ENCODE measurements around the gene LRRC55. TPM values are rescaled to one million over a fixed set of nuclear protein-coding genes. Genes with fewer than 3 reads are reported as not detected.

Gene LRRC55
- total and polyA plus RNA-seq, 2 donors (not counting 3 experiments of a cell fraction or from before 2014, with no cell fraction given) = not detected

DNA sequence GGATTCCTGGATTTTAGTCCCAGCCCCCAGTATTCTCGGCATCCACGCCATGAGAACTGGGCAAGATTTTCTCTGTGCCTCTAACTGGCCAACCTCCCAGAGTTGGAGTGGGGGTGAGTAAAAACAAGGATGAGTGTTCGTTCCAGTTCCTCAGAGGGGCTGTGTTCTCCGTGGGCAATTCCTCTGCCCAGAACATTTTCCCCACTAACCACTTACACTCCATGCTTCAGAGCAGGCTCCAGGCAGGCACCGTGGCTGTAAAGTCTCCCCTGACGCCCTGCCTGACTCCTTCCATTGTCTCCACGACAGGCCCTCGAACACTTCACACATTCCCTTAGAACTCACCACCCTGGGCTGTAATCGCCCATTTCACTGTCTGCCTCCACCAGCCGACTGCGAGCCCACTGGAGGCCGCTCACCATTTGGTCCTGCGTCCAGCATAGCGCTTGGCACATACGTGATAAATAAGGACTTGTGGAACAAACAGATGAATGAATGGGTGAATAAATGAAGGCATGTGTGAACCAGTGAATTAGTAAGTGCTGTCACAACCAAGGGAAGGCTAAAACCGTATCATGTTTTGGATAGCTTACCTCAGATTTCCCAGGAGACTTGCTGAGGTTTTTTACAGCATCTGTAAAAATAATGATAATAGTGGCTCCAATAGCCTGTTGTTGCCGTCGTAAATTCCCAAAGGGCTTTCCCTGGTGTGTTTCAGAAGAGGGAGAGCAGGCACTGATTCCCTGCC, 49.2 kb downstream of the LRRC55 start:
- TF ChIP-seq POLR2A (IDR thresholded peaks at IDR 0.05; ENCODE audit: low read depth, low read length) = no peak
- TF ChIP-seq POLR2AphosphoS5 (IDR thresholded peaks at IDR 0.05; ENCODE audit: insufficient read depth, low read depth, low read length) = no peak
- no peak for TF ChIP-seq FOS (IDR thresholded peaks at IDR 0.05; ENCODE audit: borderline replicate concordance, insufficient read depth, low read length)
- TF ChIP-seq EZH2 (IDR thresholded peaks at IDR 0.05; ENCODE audit: borderline replicate concordance, low read depth, low read length, severe bottlenecking) = no peak
- no peak for TF ChIP-seq JUN (IDR thresholded peaks at IDR 0.05; ENCODE audit: borderline replicate concordance, insufficient read depth, insufficient read length, low read depth)
- TF ChIP-seq, protein P1, sequence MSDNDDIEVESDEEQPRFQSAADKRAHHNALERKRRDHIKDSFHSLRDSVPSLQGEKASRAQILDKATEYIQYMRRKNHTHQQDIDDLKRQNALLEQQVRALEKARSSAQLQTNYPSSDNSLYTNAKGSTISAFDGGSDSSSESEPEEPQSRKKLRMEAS (IDR thresholded peaks at IDR 0.05; ENCODE audit: insufficient read depth, insufficient read length) = no peak
- no peak for TF ChIP-seq GATA2 (IDR thresholded peaks at IDR 0.05; ENCODE audit: insufficient read depth, insufficient read length, low read depth, low read length)
- TF ChIP-seq, protein P2, sequence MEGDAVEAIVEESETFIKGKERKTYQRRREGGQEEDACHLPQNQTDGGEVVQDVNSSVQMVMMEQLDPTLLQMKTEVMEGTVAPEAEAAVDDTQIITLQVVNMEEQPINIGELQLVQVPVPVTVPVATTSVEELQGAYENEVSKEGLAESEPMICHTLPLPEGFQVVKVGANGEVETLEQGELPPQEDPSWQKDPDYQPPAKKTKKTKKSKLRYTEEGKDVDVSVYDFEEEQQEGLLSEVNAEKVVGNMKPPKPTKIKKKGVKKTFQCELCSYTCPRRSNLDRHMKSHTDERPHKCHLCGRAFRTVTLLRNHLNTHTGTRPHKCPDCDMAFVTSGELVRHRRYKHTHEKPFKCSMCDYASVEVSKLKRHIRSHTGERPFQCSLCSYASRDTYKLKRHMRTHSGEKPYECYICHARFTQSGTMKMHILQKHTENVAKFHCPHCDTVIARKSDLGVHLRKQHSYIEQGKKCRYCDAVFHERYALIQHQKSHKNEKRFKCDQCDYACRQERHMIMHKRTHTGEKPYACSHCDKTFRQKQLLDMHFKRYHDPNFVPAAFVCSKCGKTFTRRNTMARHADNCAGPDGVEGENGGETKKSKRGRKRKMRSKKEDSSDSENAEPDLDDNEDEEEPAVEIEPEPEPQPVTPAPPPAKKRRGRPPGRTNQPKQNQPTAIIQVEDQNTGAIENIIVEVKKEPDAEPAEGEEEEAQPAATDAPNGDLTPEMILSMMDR (IDR thresholded peaks at IDR 0.05; ENCODE audit: extremely low read depth in 1 of 2, insufficient read depth in 1 of 2, low read depth in 1 of 2, low read length in 2 of 2) = no peak
- no peak for TF ChIP-seq MYC (IDR thresholded peaks at IDR 0.05; ENCODE audit: low read depth, low read length)
- Histone ChIP-seq H3K4me2 (ENCODE audit: insufficient read depth, low read length) (no peak overlapping the region), H3K4me1 (ENCODE audit: control insufficient read depth, extremely low read depth, insufficient read depth, low read length) (no peaks in the 10 kb centered on the region), H3K9ac (replicated peaks; ENCODE audit: extremely low read depth, insufficient read depth, low read length) (no peak overlapping the region), H3K27me3 (ENCODE audit: control insufficient read depth in 2 of 2, insufficient read depth in 2 of 2, low read length in 2 of 2) (peaks cover 41 to 42% of the 10 kb centered on the region in 2 experiments), H3K36me3 (ENCODE audit: control insufficient read depth in 2 of 2, extremely low read depth in 1 of 2, insufficient read depth in 2 of 2, low read length in 2 of 2) (no peaks in the 10 kb centered on the region), H3K9me1 (replicated peaks; ENCODE audit: control insufficient read depth, extremely low read depth, insufficient read depth, low read length) (no peaks in the 10 kb centered on the region), H3K4me3 (replicated peaks in 1 of 3; ENCODE audit: insufficient read depth in 1 of 3, low read depth in 1 of 3, low read length in 3 of 3) (no peak overlapping the region), H3K79me2 (ENCODE audit: control insufficient read depth, insufficient read depth, low read length) (no peaks in the 10 kb centered on the region), H4K20me1 (replicated peaks; ENCODE audit: control insufficient read depth, extremely low read depth, insufficient read depth, low read length) (no peaks in the 10 kb centered on the region), H2AFZ (ENCODE audit: low read depth, low read length) (no peak overlapping the region), H3K27ac (ENCODE audit: insufficient read depth, low read depth, low read length) (no peak overlapping the region), H3K9me3 (replicated peaks; ENCODE audit: control insufficient read depth, insufficient read depth, low read length) (no peaks in the 10 kb centered on the region)
- POLR2A ChIA-PET = no interaction called here
- DNase-seq (ENCODE audit: low read depth, low spot score) (no peak), FAIRE-seq (no peak)
- CTCF ChIA-PET = interaction anchor here (1.0 kb wide), 2 partner anchors 9 to 19 kb away, joined by 3 read pairs; no protein-coding TSS in a partner anchor
- no TSS peak for BruUV-seq (replicated peaks)
- intact Hi-C loops (cut with micrococcal nuclease) = no loop called here
- dilution Hi-C loops (cut with MboI; ENCODE audit: extremely low pct_ligation_motif_present, low sequenced_read_pairs) = no loop called here

Data from endothelial cell of umbilical vein (primary cell).